RKO (cell line): ENCODE measurements around the gene RPL7A.
"Not testable (repeated sequence)": the region's sequence is repeated elsewhere in the genome, so short reads cannot be mapped to it uniquely, and the experiment has no call there.

Experiments
- DNase-seq: peaks from one replicate; pipeline ENCODE4 v3.0.0-alpha.2; 2016; ENCODE audit warnings: low spot score

The RPL7A gene

DNA sequence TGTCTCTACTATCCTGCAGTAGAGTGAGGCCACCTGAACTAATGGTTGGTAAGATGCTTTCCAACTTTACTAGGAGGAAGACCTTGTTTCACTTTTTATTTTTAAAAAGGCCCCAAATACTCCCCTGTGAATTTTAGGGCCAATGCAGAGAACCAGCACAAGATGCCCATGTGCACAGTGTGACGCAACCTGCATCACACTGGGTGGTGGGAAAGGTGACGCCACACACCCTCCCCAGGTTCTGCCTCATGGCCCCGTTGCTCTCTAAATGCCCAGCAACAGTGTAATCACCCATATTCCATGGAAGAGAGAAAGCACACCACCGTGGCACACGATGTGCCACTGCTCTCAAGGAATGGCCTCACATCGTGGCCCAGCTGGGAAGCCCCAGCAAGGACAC lies 21.4 kb downstream of the RPL7A start:
- no peak for DNase-seq

DNA sequence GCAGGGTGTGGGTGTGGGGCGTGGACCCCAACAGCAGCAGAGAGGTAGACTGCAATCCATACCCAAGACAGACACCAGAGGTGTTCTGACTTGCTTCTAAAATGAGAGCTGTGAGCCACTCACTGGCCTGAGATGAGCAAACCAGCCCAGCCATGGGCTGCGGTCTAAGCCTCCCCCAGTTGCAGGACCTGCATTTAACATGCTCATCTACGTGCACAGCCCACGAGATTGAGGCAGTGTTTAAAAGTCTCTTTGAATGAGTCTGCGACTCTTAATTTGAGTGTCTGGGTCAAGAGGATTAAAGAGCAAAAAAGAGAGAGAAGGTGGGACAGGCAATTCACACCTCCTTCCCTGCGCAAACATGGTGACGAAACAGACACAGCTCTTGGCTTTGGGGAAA lies 21.9 kb downstream of the RPL7A start:
- no peak for DNase-seq

DNA sequence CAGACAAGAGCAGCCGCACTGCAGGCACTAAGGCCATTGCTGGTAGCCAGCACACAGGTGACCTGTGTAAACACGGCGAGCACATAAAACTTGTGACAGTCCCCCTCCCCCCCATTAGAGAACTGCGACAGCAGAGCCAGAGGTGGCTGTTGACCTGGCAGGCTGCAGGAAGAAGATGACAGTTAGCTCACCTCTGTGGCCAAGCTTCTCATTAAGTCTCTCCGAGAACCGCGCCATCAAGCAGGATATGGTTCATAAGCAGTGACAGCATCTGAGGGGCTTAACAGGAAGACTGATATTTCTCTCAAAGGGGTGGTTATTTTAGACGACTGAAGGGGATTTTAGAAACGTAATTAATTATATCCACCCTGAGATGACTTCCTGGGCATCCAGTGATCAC lies 22.7 kb downstream of the RPL7A start:
- no peak for DNase-seq

DNA sequence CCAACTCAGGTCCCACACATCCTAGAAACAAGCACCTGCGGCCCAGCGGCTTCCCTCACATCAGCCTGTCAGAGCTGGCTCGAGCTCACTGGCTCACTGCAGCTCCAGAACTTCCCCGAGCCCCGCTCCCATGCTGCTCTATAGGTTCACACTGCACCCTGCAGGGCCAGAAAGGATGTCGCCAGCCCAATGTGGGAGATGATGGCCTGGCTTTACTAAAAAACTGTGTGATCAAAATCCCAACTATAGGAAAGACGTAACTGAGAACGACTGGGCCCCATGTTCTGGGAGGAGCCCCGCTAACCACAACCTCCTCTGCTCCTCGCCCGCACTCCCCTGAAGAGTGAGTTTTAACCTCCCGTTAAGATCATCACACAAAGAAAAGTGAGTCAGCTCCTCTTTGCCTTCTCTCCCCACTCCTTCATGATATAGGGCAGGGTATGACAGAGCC lies 23.3 kb downstream of the RPL7A start:
- no peak for DNase-seq

DNA sequence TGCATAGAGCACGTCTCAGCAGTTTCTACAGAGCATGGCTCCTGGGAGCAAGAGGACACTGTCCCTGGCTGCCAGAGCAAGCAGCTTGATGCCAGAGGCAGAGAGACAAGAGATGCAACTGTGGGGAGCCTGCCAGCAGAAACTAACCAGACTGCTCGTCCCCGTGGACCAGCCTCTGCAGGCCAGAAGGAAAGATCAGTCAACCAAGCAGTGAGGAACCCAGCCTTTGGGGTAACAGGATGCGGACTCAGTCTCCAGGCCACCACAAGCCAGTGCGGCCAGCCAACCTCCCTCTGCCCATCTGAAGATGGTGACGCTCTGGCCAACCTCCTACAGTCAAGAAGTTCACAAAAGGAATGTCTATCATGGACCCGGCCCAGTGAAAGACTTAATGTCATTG lies 24.1 kb downstream of the RPL7A start:
- no peak for DNase-seq

DNA sequence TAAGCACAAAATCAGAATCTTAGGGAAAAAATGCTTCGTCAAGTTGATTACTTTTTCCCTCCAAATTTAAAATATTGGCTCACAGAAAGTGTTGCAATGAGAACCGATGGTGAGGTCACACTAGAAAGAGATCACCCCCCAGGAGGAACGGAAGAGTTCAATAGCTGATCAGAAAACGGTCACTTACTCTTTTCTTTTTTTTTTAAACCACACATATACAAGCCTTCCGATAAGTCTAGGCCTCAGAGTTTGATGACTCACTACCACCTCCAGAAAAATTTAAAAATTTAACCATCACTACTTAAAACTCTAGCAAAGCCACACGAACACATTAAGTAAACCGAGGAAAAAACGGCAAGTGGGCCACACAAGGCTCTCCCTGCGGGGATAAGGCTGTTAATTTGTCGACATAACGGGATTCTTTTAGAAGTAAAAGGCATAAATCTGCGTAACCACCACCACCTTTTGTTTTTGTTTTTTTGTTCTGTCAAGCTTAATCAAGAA lies 26.6 kb downstream of the RPL7A start:
- peak; percentile 81 for DNase-seq

DNA sequence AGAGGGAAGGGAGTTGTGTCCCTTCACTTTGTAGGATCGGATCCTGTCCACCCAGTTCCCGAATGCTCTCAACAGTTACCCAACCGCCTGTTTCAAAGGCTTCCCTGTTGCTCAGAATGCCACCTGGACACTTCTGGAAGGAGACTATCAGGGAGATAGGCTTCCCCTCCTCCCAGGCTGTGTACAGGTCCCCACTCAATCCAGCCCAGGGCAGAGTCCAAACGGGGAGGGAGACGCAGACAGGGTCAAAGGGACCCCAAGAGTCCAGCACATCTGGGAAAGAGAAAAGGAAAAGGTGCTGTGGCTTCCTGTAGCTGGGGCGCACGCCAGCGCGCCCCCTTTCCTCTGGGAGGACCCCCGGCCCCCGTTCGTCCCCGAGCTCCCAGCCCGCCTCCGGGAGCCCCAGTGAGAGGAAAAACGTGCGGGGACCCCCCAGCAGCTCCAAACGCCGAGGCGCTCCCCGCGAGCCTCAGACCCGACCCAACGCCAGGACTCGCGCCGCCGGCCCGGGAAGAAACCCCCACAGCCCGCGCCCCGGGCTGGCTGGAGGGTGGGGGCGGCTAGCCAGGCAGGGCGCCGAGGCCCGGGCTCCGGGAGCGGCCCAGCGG lies 27.2 kb downstream of the RPL7A start:
- peak; percentile 82 for DNase-seq

DNA sequence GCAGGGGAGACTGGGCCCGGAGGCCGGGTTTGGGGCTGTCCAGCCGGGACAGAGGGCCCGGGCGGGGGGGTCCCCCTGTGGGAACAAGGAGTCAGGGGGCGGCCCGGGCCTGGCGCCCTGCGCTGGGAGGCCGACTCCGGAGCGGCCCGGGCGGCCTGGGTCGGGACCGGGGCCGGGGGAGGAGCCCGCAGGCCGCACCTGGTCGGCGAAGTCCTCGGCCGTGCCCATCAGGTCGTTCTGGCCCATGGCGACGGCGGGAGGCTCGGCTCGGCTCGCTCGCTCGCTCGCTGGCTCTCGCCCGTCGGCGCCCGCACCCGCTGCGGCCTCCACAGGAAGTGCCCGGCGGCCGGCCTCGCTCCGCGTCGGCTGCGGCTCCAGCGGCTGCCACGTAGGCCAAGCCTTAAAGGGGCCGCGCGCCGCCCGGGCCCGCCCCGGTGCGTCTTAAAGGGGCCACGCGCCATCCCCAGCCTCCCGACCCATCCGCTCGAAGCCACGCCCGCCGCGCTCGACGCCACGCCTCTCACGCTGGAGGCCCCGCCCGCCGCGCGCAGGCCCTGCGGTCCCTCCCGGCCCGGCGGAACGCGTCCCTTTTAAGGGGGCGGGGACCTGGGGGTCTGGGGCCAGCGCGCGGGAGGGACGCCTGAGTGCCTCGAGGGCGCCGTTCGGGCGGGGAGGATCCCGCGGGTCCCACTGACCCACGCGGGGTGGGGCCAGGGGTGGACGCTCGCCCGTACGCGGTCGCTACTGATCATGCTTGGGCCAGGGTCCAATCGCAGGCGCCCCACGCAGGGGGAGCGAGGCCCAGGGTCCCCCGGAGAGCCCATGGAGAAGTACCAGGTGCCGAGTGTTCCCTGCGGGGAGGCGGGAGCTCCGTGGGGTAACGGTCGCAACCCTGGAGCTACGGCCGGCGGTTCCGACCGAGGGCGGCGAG lies 28.0 kb downstream of the RPL7A start, which contains the start of the genes STKLD1 and SURF4:
TSS of gene STKLD1 (plus strand) at position 643 of the 931 bp plus-strand sequence. CDS start at position 751, 108 bp downstream.
TSS of gene SURF4 (minus strand) at position 337 of the 931 bp plus-strand sequence. CDS start at position 246, 91 bp downstream.
- peak; percentile 98 for DNase-seq

DNA sequence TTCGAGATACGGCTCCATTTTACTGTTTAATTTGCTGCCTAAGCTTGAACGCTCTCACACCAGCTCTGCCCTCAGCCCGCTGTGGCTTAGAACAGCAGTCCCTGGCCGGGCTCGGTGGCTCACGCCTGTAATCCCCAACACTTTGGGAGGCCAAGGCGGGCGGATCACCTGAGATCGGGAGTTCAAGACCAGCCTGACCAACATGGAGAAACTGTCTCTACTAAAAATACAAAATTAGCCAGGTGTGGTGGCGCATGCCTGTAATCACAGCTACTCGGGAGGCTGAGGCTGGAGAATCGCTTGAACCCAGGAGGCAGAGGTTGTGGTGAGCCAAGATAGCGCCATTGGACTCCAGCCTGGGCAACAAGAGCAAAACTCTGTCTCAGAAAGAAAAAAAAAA lies 29.3 kb downstream of the RPL7A start:
- DNase-seq, result not testable (repeated sequence)

DNA sequence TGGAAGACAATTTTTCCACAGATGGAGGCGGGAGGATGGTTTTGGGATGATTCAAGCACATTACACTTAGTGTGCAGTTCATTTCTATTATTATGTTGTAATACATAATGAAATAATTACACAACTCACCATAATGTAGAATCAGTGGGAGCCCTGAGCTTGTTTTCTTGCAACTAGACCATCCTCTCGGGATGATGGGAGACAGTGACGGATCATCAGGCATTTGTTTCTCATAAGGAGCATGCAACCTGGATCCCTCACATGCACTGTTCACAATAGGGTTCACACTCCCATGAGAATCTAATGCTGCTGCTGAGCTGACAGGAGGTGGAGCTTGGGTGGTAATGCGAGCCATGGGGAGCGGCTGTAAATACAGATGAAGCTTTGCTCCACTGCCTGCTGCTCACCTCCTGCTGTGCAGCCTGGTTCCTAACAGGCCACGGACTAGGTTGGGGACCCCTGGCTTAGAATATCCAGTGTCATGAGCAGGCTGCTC lies 29.8 kb downstream of the RPL7A start:
- DNase-seq, result peak; percentile 66

DNA sequence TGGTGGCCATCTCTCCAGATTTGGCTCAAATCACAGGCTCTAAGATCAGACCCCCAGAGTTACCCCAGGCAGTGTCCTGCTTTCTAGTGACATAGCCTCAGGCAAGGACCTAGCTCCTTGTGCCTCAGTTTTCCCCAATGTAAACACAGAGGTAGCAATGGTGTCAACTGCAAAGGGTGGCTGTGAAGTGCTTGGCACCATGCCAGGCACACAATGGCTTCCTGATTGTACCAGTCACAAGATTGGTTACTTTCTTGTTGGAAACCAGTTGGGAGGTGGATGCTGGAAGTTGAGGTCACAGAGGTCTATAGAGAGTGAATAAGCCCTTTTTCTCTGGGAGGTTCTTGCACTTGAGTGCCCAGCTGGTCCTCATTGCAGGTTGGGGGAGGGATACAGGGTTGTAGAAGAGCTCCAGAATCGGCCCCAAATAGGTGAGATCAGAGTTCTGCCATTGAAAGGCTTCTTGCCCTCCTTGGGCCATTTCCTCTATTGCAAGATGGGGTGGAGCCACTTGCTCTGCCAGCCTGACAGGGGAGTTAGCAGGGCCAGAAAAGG lies 30.5 kb downstream of the RPL7A start:
- no peak for DNase-seq

DNA sequence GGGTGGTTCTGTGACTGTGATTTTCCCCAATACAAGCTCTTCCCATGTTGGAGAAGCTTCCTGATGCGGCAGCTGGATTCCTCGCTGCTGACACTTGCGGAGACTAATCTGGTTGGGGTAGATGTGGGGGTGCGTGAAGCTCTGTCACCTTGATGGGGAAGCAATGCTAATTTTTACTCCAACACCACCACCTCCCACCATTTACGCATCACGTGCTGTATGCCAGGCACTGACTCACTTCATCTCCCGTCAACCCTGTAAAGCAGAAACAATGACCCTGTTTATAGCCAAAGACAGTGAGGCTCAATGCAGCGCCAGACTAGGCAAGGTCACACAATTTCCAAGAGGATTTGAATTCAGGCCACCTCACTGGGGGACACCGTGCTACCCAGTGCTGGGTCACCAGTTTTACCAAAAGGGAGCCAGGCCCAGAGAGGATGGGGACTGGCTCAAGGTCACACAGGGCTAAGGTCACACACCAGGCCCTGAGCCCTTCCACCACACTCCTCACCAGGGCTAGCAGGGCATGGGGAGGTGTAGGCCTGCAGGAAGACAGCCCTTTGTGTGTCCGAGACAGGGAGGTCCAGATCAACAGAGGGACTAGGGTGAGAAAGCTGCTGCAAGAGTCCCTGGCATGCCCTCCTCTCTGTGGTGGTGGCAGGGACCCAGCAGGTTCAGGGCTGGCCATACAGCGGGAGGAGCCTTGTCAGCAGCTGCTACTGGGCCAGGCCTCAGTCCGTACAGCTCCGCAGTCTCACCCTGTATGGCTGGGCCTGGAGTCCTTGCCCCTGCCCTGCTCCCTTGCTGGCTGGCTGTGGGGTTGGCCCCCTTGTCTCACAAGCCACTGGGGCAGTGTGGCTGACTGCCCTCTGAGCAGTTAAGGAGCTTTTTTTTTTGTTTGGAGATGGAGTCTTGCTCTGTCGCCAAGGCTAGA lies 31.4 kb downstream of the RPL7A start:
- DNase-seq, result no peak

DNA sequence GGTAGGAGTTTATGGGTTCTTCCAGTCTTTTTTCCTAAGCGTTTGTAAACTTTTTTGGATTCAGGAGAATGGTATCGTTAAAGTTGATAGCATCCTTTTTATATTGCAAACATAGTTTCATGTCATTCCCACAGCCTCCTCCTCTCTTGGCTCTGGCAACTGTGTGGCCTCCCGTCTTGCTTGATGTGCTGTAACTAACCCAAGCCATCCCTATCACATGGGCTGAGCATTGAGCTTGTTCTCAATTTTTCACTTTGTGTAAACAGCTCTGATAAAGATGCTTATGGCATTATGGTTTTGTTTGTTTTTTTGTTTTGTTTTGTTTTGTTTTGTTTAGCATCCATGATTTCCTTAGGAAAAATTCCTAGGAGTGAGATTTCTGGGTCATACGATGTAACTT lies 32.7 kb downstream of the RPL7A start:
- no peak for DNase-seq

DNA sequence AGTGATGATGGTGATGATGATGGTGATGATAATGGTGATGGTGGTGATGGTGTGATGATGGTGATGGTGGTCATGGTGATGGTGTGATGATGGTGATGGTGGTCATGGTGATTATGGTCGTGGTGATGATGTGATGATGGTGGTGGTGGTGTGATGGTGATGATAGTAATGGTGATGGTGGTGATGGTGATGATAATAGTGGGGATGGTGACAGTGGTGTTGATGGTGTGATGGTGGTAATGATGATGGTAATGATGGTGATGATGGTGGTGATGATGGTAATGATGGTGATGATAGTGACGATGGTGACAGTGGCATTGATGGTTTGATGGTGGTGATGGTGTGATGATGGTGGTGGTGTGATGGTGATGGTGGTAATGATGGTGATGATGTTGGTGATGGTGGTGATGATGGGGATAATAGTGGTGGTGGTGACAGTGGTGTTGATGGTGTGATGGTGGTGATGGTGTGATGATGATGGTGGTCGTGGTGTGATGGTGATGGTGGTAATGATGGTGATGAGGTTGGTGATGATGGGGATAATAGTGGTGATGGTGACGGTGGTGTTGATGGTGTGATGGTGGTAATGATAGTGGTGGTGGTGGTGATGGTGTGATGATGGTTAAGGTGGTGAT lies 34.6 kb downstream of the RPL7A start:
- DNase-seq, result no peak

DNA sequence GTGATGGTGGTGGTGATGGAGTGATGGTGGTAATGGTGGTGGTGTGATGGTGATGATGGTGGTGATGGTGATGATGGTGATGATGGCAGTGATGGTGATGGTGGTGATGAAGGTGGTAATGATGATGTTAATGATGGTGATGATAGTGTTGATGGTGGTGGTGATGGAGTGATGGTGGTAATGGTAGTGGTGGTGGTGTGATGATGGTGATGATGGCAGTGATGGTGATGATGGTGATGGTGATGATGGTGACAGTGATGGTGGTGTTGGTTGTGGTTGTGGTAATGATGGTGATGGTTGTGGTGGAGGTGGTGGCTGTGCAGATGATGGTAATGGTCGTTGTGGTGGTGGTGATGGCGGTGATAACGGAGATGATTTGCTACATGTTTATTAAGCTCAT lies 35.4 kb downstream of the RPL7A start:
- DNase-seq, result no peak

DNA sequence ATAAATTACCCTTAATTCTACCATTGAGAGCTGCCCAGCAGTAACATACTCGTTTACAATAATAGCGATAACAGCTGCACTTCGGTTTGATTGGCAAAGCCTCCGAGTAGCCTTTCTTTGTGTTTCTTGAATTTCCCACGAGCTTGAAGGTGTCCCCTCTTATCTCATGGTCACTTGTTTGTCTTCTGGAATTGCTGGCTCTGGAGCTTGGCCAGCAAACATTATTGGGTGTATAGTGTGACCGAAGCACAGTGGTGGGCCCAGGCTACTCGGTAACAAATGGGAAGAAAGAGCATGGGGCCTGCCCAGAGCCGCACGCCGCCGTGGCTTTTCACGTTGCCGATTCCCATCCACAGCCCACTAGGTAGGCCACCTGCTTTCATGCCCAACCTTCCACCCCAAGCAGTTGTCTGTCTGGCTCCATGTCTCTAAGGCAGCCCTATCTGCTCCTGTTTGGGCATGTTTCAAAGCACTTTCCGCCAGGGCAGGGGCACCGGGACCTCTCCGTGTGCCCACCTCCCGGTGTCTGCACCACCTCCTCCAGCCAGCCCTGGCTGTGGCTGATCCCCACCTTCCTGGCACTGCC lies 36.8 kb downstream of the RPL7A start:
- no peak for DNase-seq

DNA sequence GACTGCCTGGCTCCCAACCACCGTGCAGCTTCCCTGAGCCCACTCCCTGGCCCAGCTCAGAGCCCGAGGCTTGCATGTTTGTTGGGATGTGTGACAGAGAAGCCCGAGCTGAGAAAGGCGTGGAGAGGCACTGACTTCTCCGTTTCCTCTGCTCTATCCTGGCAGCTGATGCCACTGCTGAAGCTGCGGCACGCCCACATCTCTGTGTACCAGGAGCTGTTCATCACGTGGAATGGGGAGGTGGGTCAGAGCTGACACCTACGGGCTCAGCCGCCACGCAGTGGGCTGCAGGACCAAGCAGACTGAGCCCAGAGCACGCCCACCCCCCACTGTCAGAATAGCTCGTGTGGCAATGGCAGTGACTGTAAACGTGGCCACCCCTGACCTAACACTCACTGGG lies 37.4 kb downstream of the RPL7A start:
- no peak for DNase-seq

DNA sequence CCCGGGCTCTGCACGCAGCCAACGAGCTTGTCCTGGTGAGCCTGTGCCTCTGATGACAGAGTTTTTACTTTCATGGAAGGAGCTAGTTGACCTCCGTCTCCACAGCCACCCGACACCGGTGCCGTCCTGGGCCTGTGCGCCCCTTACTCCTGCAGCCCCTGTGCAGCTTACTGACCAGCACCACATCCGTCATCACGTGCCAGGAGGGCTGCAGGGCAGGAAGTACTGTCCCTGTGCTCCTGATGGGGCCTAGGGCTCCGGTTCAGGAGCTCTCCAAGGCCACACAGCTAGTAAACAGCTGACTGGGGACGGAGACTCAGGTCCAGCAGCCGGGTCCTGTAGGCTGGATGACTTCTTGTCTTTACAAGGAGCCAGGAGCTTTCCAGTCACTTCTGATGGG lies 38.3 kb downstream of the RPL7A start:
- no peak for DNase-seq

DNA sequence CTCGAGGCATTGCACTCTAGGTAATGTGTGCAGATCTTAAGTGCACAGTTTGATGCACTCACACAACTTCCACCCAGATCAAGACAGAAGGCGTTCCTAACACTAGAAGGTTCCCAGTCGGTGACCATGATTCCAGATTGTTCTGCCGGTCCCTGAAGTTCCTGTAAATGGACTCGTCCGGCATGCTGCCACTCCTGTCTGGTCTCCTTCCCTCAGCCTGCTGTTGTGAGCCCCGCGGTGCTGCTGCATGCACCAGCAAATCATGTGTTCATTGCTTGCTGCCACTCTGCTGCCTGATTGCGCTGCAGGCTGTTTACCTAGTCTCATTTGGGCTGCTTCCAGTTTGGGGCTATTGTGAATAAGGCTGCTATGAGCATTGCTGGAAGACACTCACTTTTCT lies 39.7 kb downstream of the RPL7A start:
- no peak for DNase-seq

DNA sequence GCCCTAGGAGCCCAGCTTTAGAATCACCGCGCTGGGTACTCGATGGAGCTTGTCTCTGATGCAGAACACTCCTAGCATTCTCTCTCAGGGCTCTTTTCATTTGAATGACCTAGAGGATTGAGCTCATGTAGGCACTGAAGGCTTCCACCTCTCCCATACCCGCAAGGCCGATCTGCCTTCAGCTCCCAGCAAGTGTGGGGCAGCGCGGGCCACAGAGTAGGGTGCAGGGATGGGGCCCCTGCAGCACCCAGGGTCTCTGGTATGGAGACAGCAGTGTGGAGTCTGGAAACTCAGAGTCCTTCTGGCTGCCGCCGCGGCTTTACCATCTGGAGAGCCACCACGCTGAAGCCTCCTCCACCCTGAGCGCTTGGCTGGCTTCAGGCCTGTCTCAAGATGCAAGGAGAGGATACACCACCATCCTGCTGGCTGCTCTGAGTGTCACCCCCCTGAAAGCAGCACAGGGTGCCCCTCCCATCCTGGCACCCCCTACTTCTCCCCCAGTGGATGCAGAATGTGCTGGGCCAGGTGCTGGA lies 41.1 kb downstream of the RPL7A start:
- no peak for DNase-seq
